Mesenchymal stem cell (in vitro differentiated cells and primary cell): ENCODE data around the gene CXorf49.
"Not testable (repeated sequence)": the region's sequence is repeated elsewhere in the genome, so short reads cannot be mapped to it uniquely, and the experiment has no call there.

Experiments used
- DNase-seq: peaks from one replicate; pipeline ENCODE4 v3.0.0-alpha.2; 2013
- H2AFZ ChIP-seq: one replicate; pipeline ENCODE4 v1.6.1; 2013; ENCODE audit warnings: low read depth, mild to moderate bottlenecking, control low read depth, inconsistent platforms, low read length, moderate library complexity
- H2AK5ac ChIP-seq: 2 replicates; pipeline ENCODE4 v1.6.1; 2013; ENCODE audit warnings: low read length, moderate library complexity, mild to moderate bottlenecking, inconsistent platforms; ENCODE audit not compliant: severe bottlenecking
- H2BK120ac ChIP-seq: one replicate; pipeline ENCODE4 v1.6.1; 2013; ENCODE audit warnings: low read depth, mild to moderate bottlenecking, inconsistent platforms, low read length, moderate library complexity
- H2BK12ac ChIP-seq, 2 experiments: one replicate each; pipeline ENCODE4 v1.6.1; 2013; ENCODE audit warnings: inconsistent platforms in 2 of 2, low read length in 2 of 2, mild to moderate bottlenecking in 2 of 2, moderate library complexity in 2 of 2, control low read depth in 1 of 2
- H2BK15ac ChIP-seq: one replicate; pipeline ENCODE4 v1.6.1; 2013; ENCODE audit warnings: mild to moderate bottlenecking, low read depth, inconsistent platforms; ENCODE audit not compliant: poor library complexity, severe bottlenecking
- H2BK5ac ChIP-seq: 2 replicates; pipeline ENCODE4 v1.6.1; 2013; ENCODE audit warnings: low read depth, mild to moderate bottlenecking, low read length, control low read depth, inconsistent platforms; ENCODE audit not compliant: poor library complexity, severe bottlenecking
- H3K14ac ChIP-seq, 2 experiments: one replicate each; pipeline ENCODE4 v1.6.1; 2013; ENCODE audit warnings: inconsistent platforms in 2 of 2, low read length in 2 of 2, control low read depth in 1 of 2, mild to moderate bottlenecking in 1 of 2, moderate library complexity in 1 of 2
- H3K18ac ChIP-seq, 2 experiments: one replicate each; pipeline ENCODE4 v1.6.1; 2013; ENCODE audit warnings: inconsistent platforms in 2 of 2, low read length in 2 of 2, control low read depth in 1 of 2, low read depth in 1 of 2, mild to moderate bottlenecking in 1 of 2
- H3K23ac ChIP-seq, 2 experiments: one replicate each; pipeline ENCODE4 v1.6.1; 2013; ENCODE audit warnings: inconsistent platforms in 2 of 2, low read length in 2 of 2, mild to moderate bottlenecking in 2 of 2, moderate library complexity in 2 of 2, control low read depth in 1 of 2
- H3K27ac ChIP-seq: 2 replicates; pipeline ENCODE4 v1.5.1; 2013; ENCODE audit warnings: mild to moderate bottlenecking, moderate library complexity, low read length, control low read depth, inconsistent platforms; ENCODE audit not compliant: poor library complexity, severe bottlenecking
- H3K27me3 ChIP-seq, 2 experiments: 2 replicates each; pipeline versions ENCODE4 v1.6.1 to v1.7.0; 2013; ENCODE audit warnings: low read length in 2 of 2, mild to moderate bottlenecking in 2 of 2, moderate library complexity in 2 of 2, control low read depth in 1 of 2, inconsistent platforms in 1 of 2; ENCODE audit not compliant: control insufficient read depth in 1 of 2, insufficient read depth in 1 of 2
- H3K36me3 ChIP-seq, 2 experiments: 2 replicates each; pipeline versions ENCODE4 v1.6.1 to v1.7.0; 2013; ENCODE audit warnings: low read length in 2 of 2, control low read depth in 1 of 2, inconsistent platforms in 1 of 2, low read depth in 1 of 2, mild to moderate bottlenecking in 1 of 2; ENCODE audit not compliant: insufficient read depth in 2 of 2, control insufficient read depth in 1 of 2
- H3K4ac ChIP-seq, 2 experiments: one replicate each; pipeline ENCODE4 v1.6.1; 2013; ENCODE audit warnings: inconsistent platforms in 2 of 2, low read length in 2 of 2, mild to moderate bottlenecking in 2 of 2, moderate library complexity in 2 of 2, control low read depth in 1 of 2, low read depth in 1 of 2
- H3K4me1 ChIP-seq: 2 replicates; pipeline ENCODE4 v1.6.1; 2013; ENCODE audit warnings: low read depth, low read length, control low read depth; ENCODE audit not compliant: control insufficient read depth, insufficient read depth
- H3K4me2 ChIP-seq: 2 replicates; pipeline ENCODE4 v1.6.1; 2013; ENCODE audit warnings: low read length, mild to moderate bottlenecking, inconsistent platforms; ENCODE audit not compliant: poor library complexity, severe bottlenecking
- H3K4me3 ChIP-seq, 2 experiments: 2 replicates each; pipeline versions ENCODE4 v1.5.1 to v1.7.0; 2013; ENCODE audit warnings: low read length in 2 of 2, mild to moderate bottlenecking in 2 of 2, control low read depth in 1 of 2, low read depth in 1 of 2; ENCODE audit not compliant: insufficient read depth in 1 of 2
- H3K79me1 ChIP-seq: replicated peaks from 2 replicates; pipeline ENCODE4 v1.6.1; 2013; ENCODE audit warnings: mild to moderate bottlenecking, control low read depth, low read length, inconsistent platforms; ENCODE audit not compliant: poor library complexity, severe bottlenecking
- H3K9ac ChIP-seq: 2 replicates; pipeline ENCODE4 v1.7.0; 2013; ENCODE audit warnings: mild to moderate bottlenecking, low read length, moderate library complexity
- H3K9me3 ChIP-seq: 2 replicates; pipeline ENCODE4 v1.7.0; 2013; ENCODE audit warnings: mild to moderate bottlenecking, low read length; ENCODE audit not compliant: control insufficient read depth
- H4K8ac ChIP-seq: one replicate; pipeline ENCODE4 v1.6.1; 2013; ENCODE audit warnings: inconsistent platforms, mild to moderate bottlenecking, low read length, moderate library complexity
- H4K91ac ChIP-seq: one replicate; pipeline ENCODE4 v1.6.1; 2013; ENCODE audit warnings: mild to moderate bottlenecking, low read length, inconsistent platforms
- WGBS: methylation state at CpG from one replicate; pipeline ENCODE4 v1.1.7; 2013; ENCODE audit warnings: mixed read lengths; 5-methylcytosine and 5-hydroxymethylcytosine counted together

CXorf49 gene

DNA sequence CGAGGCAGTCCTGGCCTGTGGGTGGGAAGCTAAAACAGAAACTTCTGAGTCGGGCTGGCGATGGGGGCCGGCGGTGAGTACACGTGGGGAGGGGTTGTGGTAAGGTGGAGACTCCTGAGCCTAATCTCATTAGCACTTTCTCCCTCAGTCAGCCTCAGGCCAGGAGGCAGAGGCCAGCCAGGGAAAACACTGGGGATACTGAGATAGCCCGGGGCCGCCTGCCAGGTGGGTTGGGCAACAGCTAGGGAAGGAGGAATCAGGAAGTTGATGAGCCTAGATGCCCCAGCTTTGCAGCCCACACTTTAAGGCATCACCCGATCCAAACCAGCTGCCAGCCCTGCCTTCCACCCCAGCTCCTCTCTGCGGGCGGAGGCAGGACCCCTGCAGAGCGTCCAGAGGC lies 1.8 kb downstream of the CXorf49 start:
- H2BK12ac ChIP-seq, H3K18ac ChIP-seq, H3K9ac ChIP-seq, H3K23ac ChIP-seq, H3K4ac ChIP-seq, H2BK5ac ChIP-seq, H3K27ac ChIP-seq, H4K91ac ChIP-seq, H3K9me3 ChIP-seq, H3K79me1 ChIP-seq, H3K4me1 ChIP-seq, H3K4me3 ChIP-seq, H2AK5ac ChIP-seq, H3K36me3 ChIP-seq, H3K4me2 ChIP-seq, H2AFZ ChIP-seq, H2BK15ac ChIP-seq, H2BK120ac ChIP-seq, H4K8ac ChIP-seq, H3K14ac ChIP-seq, H3K27me3 ChIP-seq, DNase-seq: not testable (repeated sequence)
- WGBS = no CpG with 5 or more reads among the region's 12 CpGs

DNA sequence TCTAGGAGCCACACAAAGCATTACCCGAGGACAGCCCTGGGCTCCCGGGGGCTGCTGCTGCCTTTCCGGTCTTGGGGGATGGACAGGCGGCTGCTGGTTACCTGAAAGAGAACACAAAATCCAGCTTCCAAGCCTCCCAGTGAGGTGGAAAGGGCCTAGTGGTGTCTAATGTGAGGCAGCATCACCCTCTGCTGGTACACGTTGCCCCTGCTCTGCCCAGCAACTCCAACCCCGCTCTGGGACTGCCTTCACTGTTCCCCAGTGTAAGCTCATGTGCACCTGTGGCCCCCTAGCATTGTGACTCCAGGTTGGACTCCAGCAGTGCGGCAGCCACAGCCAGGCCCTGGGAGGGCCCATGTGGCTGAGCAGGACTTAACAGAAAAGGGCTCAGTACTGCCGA lies 2.5 kb downstream of the CXorf49 start:
- H2BK12ac ChIP-seq, H2BK5ac ChIP-seq, H4K91ac ChIP-seq, H2BK120ac ChIP-seq, H2AK5ac ChIP-seq, H2AFZ ChIP-seq, H3K27me3 ChIP-seq, H3K18ac ChIP-seq, H3K79me1 ChIP-seq, H3K4me2 ChIP-seq, H3K9me3 ChIP-seq, H3K14ac ChIP-seq, DNase-seq, H3K4me1 ChIP-seq, H3K4me3 ChIP-seq, H3K27ac ChIP-seq, H3K36me3 ChIP-seq, H3K9ac ChIP-seq, H2BK15ac ChIP-seq, H4K8ac ChIP-seq, H3K23ac ChIP-seq, H3K4ac ChIP-seq: not testable (repeated sequence)
- WGBS = no CpG with 5 or more reads among the region's 8 CpGs

DNA sequence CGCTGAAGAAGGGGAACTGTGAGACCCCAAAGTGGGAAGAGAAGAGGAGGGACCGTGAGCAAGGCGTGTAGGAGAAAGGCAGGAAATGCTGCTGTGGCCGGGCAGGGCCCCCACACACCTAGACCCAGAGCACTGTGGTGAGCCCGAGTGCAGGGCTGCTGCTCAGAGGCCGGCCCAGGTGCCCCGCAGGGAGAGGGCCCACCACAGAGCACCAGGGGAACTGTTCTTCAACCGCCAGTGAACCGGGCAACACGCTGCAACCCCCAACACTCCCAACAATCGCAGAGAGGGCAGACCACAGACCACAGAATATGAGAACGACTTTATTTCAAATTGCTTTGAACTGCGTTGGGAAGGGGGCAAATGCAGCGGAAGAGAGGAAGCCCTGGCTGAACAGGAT lies 4.0 kb downstream of the CXorf49 start:
- not testable (repeated sequence) for H3K27me3 ChIP-seq, H3K9me3 ChIP-seq, H4K91ac ChIP-seq, H3K79me1 ChIP-seq, H3K4ac ChIP-seq, H2AK5ac ChIP-seq, H3K18ac ChIP-seq, H2BK5ac ChIP-seq, H3K23ac ChIP-seq, H3K9ac ChIP-seq, H3K36me3 ChIP-seq, DNase-seq, H2BK120ac ChIP-seq, H3K27ac ChIP-seq, H3K4me2 ChIP-seq, H3K4me3 ChIP-seq, H2AFZ ChIP-seq, H3K4me1 ChIP-seq, H2BK15ac ChIP-seq, H3K14ac ChIP-seq, H4K8ac ChIP-seq, H2BK12ac ChIP-seq
- WGBS = no CpG with 5 or more reads among the region's 14 CpGs

DNA sequence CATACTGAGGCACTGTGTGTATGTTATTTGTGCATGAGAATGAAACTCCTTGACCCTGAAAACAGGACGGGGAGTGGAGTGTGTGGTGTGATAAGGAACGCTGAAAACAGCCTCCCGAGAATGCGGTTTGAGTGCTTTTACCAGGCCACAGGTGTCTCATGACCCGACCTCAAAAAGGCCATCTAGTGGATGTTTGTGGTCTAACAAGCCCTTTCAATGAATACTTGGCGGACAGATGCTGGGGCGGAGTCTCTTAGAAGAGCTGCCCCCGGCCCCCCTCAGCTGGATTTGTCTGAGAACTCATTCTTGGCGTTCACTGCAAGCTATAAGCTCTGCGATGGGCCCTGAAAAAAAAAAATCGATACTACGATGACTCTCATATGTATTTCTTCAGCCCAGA lies 15.2 kb downstream of the CXorf49 start:
- H3K4me1 ChIP-seq, H3K14ac ChIP-seq, H3K4ac ChIP-seq, H3K23ac ChIP-seq, H4K91ac ChIP-seq, H4K8ac ChIP-seq, H3K79me1 ChIP-seq, H2AK5ac ChIP-seq, H3K36me3 ChIP-seq, H2BK5ac ChIP-seq, H3K9me3 ChIP-seq, H2BK15ac ChIP-seq, H3K18ac ChIP-seq, H3K27me3 ChIP-seq, H2AFZ ChIP-seq, H3K4me3 ChIP-seq, H3K27ac ChIP-seq, H3K9ac ChIP-seq, DNase-seq, H2BK12ac ChIP-seq, H3K4me2 ChIP-seq, H2BK120ac ChIP-seq: not testable (repeated sequence)
- no CpG with 5 or more reads among the region's 12 CpGs for WGBS
